K562 (cell line): ENCODE data around the gene CUL3. TPM values are rescaled to one million over a fixed set of nuclear protein-coding genes. Genes with fewer than 3 reads are reported as not detected.

ENCODE experiments used
- YBX1 ChIP-seq: fragments of 450-650 bp; IDR thresholded peaks from 2 replicates; pipeline ENCODE4 v1.7.1; 2016; ENCODE audit warnings: mild to moderate bottlenecking
- ZNF253 ChIP-seq: fragments of 250-450 bp; sonication (Bioruptor Pico); conservative IDR thresholded peaks from 2 replicates; pipeline ENCODE4 v1.6.1; 2021; ENCODE audit warnings: mild to moderate bottlenecking
- ZNF282 ChIP-seq: sonication (generic); formaldehyde crosslinking; IDR thresholded peaks from 2 replicates; pipeline ENCODE4 v1.8.1; 2023; ENCODE audit warnings: missing genetic modification reagents
- ZNF77 ChIP-seq: fragments of 250-450 bp; sonication (Bioruptor Pico); IDR thresholded peaks from 2 replicates; pipeline ENCODE4 v1.5.0; 2020
- polyA plus RNA-seq, 8 experiments: library from polyadenylated mRNA; depleted of rRNA in 4 of 8; stranded (reverse) in 5 of 8; unstranded in 3 of 8; fragments of >200 nt; fragmentation: Nextera tagmentation in 2 of 8; fragmentation: Illumina TruSeq in 1 of 8; extraction: Ambion mirVana in 2 of 8; extraction: Trizol in 1 of 8; gene quantifications; 2 replicates each; pipeline versions ENCODE4 v1.2.1 to v1.2.3, GENCODE V29; 2011 to 2014; ENCODE audit warnings: inconsistent platforms in 1 of 8, missing spikeins in 1 of 8
- total RNA-seq, 7 experiments: library from RNA; depleted of rRNA in 6 of 7; stranded (reverse); fragments of >200 nt in 6 of 7; fragmentation: Illumina TruSeq in 2 of 7; extraction: Trizol in 2 of 7; gene quantifications; 2 replicates each; pipeline versions ENCODE4 v1.2.1 to v1.2.3, GENCODE V29; 2011 to 2021; ENCODE audit warnings: low replicate concordance in 1 of 7
- TF ChIP-seq, protein P1 (sequence below): fragments of 200-600 bp; sonication (generic); IDR thresholded peaks from one replicate; pipeline ENCODE4 v1.6.1; 2012; ENCODE audit warnings: mild to moderate bottlenecking, low read depth, low read length, inconsistent platforms
- TF ChIP-seq, protein P2 (sequence below): IDR thresholded peaks from 2 replicates; pipeline ENCODE4 v1.6.1; 2016; ENCODE audit warnings: missing genetic modification characterization, missing compliant biosample characterization

The CUL3 gene
- total and polyA plus RNA-seq, 9 of the 15 experiments (the other 6 are each of a cell fraction or from before 2014, with no cell fraction given), result 31.5 to 71.9 (median 56.4) TPM

DNA sequence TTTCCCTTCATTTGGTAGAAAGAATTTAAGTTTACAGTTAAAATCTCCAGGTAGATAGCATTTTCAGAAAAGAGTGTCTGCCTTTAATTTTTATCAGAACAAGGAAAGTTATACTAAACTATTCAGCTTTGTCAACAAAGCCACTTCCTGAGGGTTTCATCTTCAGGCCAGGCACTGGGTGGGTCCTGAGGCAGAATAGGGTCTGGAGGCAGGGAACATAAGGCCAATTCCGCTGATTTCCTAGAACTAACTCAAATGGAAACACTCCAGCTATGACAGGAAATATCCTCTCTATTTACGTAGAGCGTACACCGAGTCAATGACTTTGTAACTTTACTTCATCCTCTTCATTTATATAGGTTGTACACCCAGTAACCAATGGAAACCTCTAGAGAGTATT, 150.5 kb downstream of the CUL3 start (continued):
- TF ChIP-seq, protein P1, sequence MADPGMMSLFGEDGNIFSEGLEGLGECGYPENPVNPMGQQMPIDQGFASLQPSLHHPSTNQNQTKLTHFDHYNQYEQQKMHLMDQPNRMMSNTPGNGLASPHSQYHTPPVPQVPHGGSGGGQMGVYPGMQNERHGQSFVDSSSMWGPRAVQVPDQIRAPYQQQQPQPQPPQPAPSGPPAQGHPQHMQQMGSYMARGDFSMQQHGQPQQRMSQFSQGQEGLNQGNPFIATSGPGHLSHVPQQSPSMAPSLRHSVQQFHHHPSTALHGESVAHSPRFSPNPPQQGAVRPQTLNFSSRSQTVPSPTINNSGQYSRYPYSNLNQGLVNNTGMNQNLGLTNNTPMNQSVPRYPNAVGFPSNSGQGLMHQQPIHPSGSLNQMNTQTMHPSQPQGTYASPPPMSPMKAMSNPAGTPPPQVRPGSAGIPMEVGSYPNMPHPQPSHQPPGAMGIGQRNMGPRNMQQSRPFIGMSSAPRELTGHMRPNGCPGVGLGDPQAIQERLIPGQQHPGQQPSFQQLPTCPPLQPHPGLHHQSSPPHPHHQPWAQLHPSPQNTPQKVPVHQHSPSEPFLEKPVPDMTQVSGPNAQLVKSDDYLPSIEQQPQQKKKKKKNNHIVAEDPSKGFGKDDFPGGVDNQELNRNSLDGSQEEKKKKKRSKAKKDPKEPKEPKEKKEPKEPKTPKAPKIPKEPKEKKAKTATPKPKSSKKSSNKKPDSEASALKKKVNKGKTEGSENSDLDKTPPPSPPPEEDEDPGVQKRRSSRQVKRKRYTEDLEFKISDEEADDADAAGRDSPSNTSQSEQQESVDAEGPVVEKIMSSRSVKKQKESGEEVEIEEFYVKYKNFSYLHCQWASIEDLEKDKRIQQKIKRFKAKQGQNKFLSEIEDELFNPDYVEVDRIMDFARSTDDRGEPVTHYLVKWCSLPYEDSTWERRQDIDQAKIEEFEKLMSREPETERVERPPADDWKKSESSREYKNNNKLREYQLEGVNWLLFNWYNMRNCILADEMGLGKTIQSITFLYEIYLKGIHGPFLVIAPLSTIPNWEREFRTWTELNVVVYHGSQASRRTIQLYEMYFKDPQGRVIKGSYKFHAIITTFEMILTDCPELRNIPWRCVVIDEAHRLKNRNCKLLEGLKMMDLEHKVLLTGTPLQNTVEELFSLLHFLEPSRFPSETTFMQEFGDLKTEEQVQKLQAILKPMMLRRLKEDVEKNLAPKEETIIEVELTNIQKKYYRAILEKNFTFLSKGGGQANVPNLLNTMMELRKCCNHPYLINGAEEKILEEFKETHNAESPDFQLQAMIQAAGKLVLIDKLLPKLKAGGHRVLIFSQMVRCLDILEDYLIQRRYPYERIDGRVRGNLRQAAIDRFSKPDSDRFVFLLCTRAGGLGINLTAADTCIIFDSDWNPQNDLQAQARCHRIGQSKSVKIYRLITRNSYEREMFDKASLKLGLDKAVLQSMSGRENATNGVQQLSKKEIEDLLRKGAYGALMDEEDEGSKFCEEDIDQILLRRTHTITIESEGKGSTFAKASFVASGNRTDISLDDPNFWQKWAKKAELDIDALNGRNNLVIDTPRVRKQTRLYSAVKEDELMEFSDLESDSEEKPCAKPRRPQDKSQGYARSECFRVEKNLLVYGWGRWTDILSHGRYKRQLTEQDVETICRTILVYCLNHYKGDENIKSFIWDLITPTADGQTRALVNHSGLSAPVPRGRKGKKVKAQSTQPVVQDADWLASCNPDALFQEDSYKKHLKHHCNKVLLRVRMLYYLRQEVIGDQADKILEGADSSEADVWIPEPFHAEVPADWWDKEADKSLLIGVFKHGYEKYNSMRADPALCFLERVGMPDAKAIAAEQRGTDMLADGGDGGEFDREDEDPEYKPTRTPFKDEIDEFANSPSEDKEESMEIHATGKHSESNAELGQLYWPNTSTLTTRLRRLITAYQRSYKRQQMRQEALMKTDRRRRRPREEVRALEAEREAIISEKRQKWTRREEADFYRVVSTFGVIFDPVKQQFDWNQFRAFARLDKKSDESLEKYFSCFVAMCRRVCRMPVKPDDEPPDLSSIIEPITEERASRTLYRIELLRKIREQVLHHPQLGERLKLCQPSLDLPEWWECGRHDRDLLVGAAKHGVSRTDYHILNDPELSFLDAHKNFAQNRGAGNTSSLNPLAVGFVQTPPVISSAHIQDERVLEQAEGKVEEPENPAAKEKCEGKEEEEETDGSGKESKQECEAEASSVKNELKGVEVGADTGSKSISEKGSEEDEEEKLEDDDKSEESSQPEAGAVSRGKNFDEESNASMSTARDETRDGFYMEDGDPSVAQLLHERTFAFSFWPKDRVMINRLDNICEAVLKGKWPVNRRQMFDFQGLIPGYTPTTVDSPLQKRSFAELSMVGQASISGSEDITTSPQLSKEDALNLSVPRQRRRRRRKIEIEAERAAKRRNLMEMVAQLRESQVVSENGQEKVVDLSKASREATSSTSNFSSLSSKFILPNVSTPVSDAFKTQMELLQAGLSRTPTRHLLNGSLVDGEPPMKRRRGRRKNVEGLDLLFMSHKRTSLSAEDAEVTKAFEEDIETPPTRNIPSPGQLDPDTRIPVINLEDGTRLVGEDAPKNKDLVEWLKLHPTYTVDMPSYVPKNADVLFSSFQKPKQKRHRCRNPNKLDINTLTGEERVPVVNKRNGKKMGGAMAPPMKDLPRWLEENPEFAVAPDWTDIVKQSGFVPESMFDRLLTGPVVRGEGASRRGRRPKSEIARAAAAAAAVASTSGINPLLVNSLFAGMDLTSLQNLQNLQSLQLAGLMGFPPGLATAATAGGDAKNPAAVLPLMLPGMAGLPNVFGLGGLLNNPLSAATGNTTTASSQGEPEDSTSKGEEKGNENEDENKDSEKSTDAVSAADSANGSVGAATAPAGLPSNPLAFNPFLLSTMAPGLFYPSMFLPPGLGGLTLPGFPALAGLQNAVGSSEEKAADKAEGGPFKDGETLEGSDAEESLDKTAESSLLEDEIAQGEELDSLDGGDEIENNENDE, result no peak
- TF ChIP-seq ZNF282 (CRISPR knock-in tag), result no peak
- no peak for TF ChIP-seq ZNF77 (CRISPR knock-in tag)
- TF ChIP-seq YBX1, result no peak
- TF ChIP-seq, protein P2, sequence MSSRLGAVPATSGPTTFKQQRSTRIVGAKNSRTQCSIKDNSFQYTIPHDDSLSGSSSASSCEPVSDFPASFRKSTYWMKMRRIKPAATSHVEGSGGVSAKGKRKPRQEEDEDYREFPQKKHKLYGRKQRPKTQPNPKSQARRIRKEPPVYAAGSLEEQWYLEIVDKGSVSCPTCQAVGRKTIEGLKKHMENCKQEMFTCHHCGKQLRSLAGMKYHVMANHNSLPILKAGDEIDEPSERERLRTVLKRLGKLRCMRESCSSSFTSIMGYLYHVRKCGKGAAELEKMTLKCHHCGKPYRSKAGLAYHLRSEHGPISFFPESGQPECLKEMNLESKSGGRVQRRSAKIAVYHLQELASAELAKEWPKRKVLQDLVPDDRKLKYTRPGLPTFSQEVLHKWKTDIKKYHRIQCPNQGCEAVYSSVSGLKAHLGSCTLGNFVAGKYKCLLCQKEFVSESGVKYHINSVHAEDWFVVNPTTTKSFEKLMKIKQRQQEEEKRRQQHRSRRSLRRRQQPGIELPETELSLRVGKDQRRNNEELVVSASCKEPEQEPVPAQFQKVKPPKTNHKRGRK (tag), result no peak
- no peak for TF ChIP-seq ZNF253
